Heart right ventricle (tissue), 16 donors: ENCODE measurements around the gene SPTBN1. TPM values are rescaled to one million over a fixed set of nuclear protein-coding genes. Genes with fewer than 3 reads are reported as not detected.
A peak's percentile ranks its signal among the peaks of the same experiment; 100 is the strongest.

ENCODE experiments used
- ATAC-seq, 8 donors: fragments of 200-7000 bp; cut with Tn5 transposase; one replicate each; pipeline ENCODE4 v1.9.1; 2020; ENCODE audit warnings: mild to moderate bottlenecking in 8 of 8, moderate library complexity in 8 of 8, moderate number of reproducible peaks in 1 of 8
- DNase-seq, 2 donors: peaks; one replicate each; pipeline ENCODE4 v3.0.0-alpha.2; 2020
- H3K27ac ChIP-seq, 10 donors: fragments of 200-600 bp; sonication (generic) in 2 of 10; one replicate each; pipeline versions ENCODE4 v1.5.0 to v1.8.0; 2020 to 2022; ENCODE audit warnings: mild to moderate bottlenecking in 3 of 10
- H3K27me3 ChIP-seq, 7 donors: fragments of 200-600 bp; one replicate each; pipeline ENCODE4 v1.8.0; 2021 to 2022; ENCODE audit warnings: mild to moderate bottlenecking in 2 of 7
- H3K36me3 ChIP-seq, 9 donors: fragments of 200-600 bp; sonication (generic) in 1 of 9; one replicate each; pipeline versions ENCODE4 v1.5.0 to v1.8.0; 2020 to 2022; ENCODE audit warnings: mild to moderate bottlenecking in 2 of 9
- H3K4me1 ChIP-seq, 9 donors: fragments of 200-600 bp; sonication (generic) in 1 of 9; one replicate each; pipeline versions ENCODE4 v1.5.0 to v1.8.0; 2020 to 2022; ENCODE audit warnings: mild to moderate bottlenecking in 4 of 9
- H3K4me3 ChIP-seq, 10 donors: fragments of 200-600 bp; sonication (generic) in 2 of 10; one replicate each; pipeline versions ENCODE4 v1.5.0 to v1.8.0; 2020 to 2022; ENCODE audit warnings: mild to moderate bottlenecking in 7 of 10, moderate library complexity in 2 of 10
- H3K9me3 ChIP-seq, 11 donors: fragments of 200-600 bp in 10 of 11; sonication (generic) in 2 of 11; one replicate each; pipeline versions ENCODE4 v1.5.0 to v1.8.0; 2013 to 2022; ENCODE audit warnings: mild to moderate bottlenecking in 2 of 11, control low read depth in 1 of 11, moderate library complexity in 1 of 11
- WGBS, 2 donors: extraction: QIAGEN DNeasy Blood & Tissue Kit; methylation state at CpG; one replicate each; pipeline ENCODE4 v1.1.7; 2013; ENCODE audit warnings: inconsistent platforms in 1 of 2; 5-methylcytosine and 5-hydroxymethylcytosine counted together
- intact Hi-C, 10 donors: fragments of 100-400 bp; cut with DNase I; formaldehyde crosslinking; loops; one replicate each; pipeline versions ENCODE4 v1.11.1 to v1.14.2; 2022
- polyA plus RNA-seq, 2 donors: library from polyadenylated mRNA; stranded (reverse); fragments of 200-250 nt; gene quantifications; one replicate each; pipeline ENCODE4 v1.2.3, GENCODE V29; 2013
- total RNA-seq, 10 donors: library from RNA; stranded (reverse); fragmentation: NEBNext Ultra II Directional in 3 of 10; extraction: Animal tissue kit (Norgen Biotek cat#: 25700) in 3 of 10; gene quantifications; one replicate each; pipeline versions ENCODE4 v1.2.1 to v1.2.4, GENCODE V29; 2021 to 2023
- TF ChIP-seq, protein P1 (sequence below), 9 donors: fragments of 200-600 bp; sonication (generic) in 2 of 9; IDR thresholded peaks; one replicate each; pipeline versions ENCODE4 v1.5.0 to v1.8.0; 2021 to 2022; ENCODE audit warnings: antibody characterized with exemption in 9 of 9, mild to moderate bottlenecking in 5 of 9, moderate library complexity in 1 of 9
- donor health status: Arrhythmogenic right ventricular cardiomyopathy.
- donor health status: ischemic (EF 13 %, LVEDD 7.1; RV severe dilation, severe dysfunction).
- donor health status: healthy with polysubstance abuse.
- donor health status: DM: no; HTN: yes; CAD: no.
- donor health status: DM: no; HTN: no; CAD: no.
- donor health status: ischemic (EF 25% LVEDD 6.9; RV normal size, moderate dysfunction).
- donor health status: ischemic (EF 25% LVEDD 5.7; RV mildly dilated, moderate dysfunction).
- donor health status: healthy.
- donor health status: DM: yes; HTN: yes; CAD: no.
- donor health status: Ischemic cardiomyopathy.
- donor health status: ischemic (EF 35%, LVEDD 5.7; RV mildly dilated, moderate dysfunction).
- donor health status: nonischemic (EF 11% LVEDD 7.7; RV severe dilation, severe dysfunction).
- donor health status: DM: yes; HTN: yes; CAD: no.
- donor health status: PGD.
- donor health status: ischemic (EF 29% LVEDD 5.4; RV normal size, mild dysfunction).
- donor health status: nonischemic (EF 23%, LVEDD 6.1; RV moderate dilation, normal function).

SPTBN1 gene
- total and polyA plus RNA-seq, 12 donors, result 91.1 to 643 (median 494) TPM

DNA sequence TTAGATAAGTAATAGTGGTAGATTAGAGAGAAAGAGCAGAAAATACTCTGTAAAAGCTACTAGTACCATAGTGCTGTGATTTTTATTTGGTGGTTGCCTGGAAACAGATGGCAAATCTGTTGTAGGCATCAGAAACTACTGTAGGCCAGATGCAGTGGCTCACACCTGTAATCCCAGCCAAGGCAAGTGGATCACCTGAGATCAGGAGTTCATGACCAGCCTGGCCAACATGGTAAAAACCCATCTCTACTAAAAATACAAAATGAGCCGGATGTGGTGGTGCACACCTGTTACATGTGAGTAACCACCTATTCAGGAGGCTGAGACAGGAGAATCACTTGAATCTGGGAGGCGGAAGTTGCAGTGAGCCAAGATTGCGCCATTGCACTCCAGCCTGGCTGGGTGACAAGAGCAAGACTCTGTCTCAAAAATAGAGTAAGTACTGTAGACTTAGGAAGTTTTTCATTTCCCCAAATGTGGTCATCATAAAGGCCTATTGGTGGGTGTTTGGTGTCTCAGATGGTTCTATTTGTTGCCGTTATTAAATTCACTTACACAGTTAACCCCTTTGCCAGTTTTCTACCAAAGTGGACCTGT lies 79.6 kb downstream of the SPTBN1 start:
- WGBS, 2 donors, result 67 to 78% methylated on average over 4 of the region's 4 CpGs
- TF ChIP-seq, protein P1, sequence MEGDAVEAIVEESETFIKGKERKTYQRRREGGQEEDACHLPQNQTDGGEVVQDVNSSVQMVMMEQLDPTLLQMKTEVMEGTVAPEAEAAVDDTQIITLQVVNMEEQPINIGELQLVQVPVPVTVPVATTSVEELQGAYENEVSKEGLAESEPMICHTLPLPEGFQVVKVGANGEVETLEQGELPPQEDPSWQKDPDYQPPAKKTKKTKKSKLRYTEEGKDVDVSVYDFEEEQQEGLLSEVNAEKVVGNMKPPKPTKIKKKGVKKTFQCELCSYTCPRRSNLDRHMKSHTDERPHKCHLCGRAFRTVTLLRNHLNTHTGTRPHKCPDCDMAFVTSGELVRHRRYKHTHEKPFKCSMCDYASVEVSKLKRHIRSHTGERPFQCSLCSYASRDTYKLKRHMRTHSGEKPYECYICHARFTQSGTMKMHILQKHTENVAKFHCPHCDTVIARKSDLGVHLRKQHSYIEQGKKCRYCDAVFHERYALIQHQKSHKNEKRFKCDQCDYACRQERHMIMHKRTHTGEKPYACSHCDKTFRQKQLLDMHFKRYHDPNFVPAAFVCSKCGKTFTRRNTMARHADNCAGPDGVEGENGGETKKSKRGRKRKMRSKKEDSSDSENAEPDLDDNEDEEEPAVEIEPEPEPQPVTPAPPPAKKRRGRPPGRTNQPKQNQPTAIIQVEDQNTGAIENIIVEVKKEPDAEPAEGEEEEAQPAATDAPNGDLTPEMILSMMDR (IDR thresholded peaks at IDR 0.05), result no peak
- intact Hi-C loops, result no loop called here
- H3K4me1 ChIP-seq, result peaks cover 4 to 88% (median 75%) of the 10 kb centered on the region in 9 donors
- peak; percentile 28 to 41 for DNase-seq
- no peaks in the 10 kb centered on the region for H3K27me3 ChIP-seq
- H3K36me3 ChIP-seq, result peaks cover 0 to 76% (median 25%) of the 10 kb centered on the region in 9 donors
- peak in 2 of 8 donors; percentile 10 to 18 for ATAC-seq
- no peak overlapping the region for H3K4me3 ChIP-seq
- H3K9me3 ChIP-seq, result no peaks in the 10 kb centered on the region
- peak overlapping the region in 2 of 10 donors; percentile 20 to 50 for H3K27ac ChIP-seq

DNA sequence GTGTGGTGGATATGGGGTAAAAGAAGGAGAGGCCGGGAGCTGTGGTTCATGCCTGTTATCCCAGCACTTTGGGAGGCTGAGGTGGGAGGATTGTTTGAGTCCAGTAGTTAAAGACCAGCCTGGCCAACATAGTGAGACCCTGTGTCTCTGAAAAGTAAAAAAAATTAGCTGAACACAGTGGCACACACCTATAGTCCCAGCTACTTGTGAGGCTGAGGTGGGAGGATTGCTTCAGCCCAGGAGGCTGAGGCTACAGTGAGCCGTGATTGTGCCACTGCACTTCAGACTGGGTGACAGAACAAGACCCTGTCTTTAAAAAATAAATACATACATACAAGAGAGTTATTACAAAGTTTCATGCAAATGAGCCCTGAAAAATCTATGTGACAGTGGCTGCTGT lies 80.6 kb downstream of the SPTBN1 start:
- Histone ChIP-seq H3K27me3 (no peaks in the 10 kb centered on the region), H3K27ac (peak overlapping the region in 1 of 10 donors; percentile 1), H3K36me3 (peaks cover 0 to 74% (median 19%) of the 10 kb centered on the region in 9 donors), H3K4me3 (no peak overlapping the region), H3K9me3 (no peaks in the 10 kb centered on the region), H3K4me1 (peaks cover 6 to 88% (median 75%) of the 10 kb centered on the region in 9 donors)
- no peak for ATAC-seq
- DNase-seq, result no peak
- intact Hi-C loops, result no loop called here
- TF ChIP-seq, protein P1 (IDR thresholded peaks at IDR 0.05), result no peak
- WGBS, 2 donors, result 95 to 100% methylated on average over 2 of the region's 2 CpGs

DNA sequence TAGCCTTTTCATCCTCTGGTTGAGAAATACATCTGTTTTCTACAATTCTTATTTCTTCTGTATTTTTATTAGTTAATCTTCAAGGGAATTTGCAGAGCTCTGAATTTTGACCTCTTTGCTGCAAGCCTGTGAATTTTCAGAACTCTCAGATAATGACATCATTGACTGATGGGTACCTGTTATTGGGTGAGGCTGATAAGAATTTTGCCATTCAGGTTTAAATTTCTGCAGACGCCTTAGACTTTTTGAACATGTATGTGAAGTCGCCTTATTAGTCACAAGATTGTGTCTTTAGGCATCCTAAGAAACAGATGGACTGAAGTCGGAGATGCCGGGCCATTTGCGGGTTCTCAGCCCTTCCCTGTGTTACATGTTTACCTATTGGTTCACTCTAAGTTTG lies 82.4 kb downstream of the SPTBN1 start:
- Histone ChIP-seq H3K27ac (no peak overlapping the region), H3K9me3 (no peaks in the 10 kb centered on the region), H3K27me3 (no peaks in the 10 kb centered on the region), H3K4me1 (peaks cover 10 to 94% (median 81%) of the 10 kb centered on the region in 9 donors), H3K36me3 (peaks cover 0 to 58% (median 19%) of the 10 kb centered on the region in 9 donors), H3K4me3 (no peak overlapping the region)
- DNase-seq (no peak), ATAC-seq (no peak)
- WGBS, 2 donors, result 92 to 96% methylated on average over 5 of the region's 5 CpGs
- intact Hi-C loops, result no loop called here
- TF ChIP-seq, protein P1 (IDR thresholded peaks at IDR 0.05), result no peak

DNA sequence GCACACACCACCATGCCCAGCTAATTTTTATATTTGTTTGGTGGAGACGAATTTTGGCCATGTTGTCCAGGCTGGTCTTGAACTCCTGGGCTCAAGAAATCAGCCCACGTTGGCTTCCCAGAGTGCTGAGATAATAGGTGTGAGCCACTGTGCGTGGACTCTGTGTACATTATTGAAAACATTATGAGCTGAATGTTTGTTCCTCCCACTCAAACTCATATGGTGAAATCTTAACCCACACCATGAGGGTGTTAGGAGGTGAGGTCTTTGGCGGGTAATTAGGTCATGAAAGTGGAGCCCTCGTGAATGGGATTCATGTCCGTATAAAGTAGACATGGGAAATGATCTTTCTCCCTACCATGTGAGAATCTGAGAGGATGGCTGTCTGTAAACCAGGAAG lies 83.6 kb downstream of the SPTBN1 start:
- Histone ChIP-seq H3K36me3 (peaks cover 0 to 52% (median 13%) of the 10 kb centered on the region in 9 donors), H3K4me3 (no peak overlapping the region), H3K4me1 (peaks cover 10 to 95% (median 82%) of the 10 kb centered on the region in 9 donors), H3K27ac (peak overlapping the region in 2 of 10 donors; percentile 11 to 17), H3K9me3 (no peaks in the 10 kb centered on the region), H3K27me3 (no peaks in the 10 kb centered on the region)
- intact Hi-C loops, result no loop called here
- WGBS, 2 donors, result 75 to 86% methylated on average over 6 of the region's 6 CpGs
- ATAC-seq (no peak), DNase-seq (no peak)
- TF ChIP-seq, protein P1 (IDR thresholded peaks at IDR 0.05), result no peak
